ENCODE results near the gene FGG. TPM values are rescaled to one million over a fixed set of nuclear protein-coding genes. Genes with fewer than 3 reads are reported as not detected.

Gene FGG
- total and polyA plus RNA-seq, 2 donors (not counting 1 experiment from before 2014, with no cell fraction given), result not detected

DNA sequence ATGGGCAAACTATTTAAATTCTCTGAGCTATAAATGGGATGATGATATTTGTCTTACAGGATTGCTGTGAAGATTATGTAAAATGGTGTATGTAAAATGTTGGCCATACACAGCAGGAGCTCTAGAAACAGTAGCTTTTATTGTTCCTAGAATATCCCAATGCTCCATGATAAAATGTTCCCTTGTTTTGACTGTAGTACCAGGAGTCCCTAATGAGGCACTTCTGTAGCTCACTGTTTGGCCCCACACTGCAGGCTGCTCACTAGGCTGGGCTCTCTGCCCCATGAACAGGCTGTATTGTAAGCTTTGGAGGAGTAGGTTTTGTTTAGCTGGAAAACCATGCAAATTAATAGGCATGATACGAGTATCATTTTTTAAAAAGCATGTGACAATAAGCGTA, 18.6 kb downstream of the FGG start:
- Mint-ChIP-seq H3K9me3 (ENCODE audit: insufficient read depth) (no peaks in the 10 kb centered on the region), H3K4me1 (no peaks in the 10 kb centered on the region), H3K4me3 (no peak overlapping the region), H3K27ac (no peak overlapping the region), H3K27me3 (peaks cover 19% of the 10 kb centered on the region)
- Histone ChIP-seq H3K27me3 (replicated peaks in 1 of 4; ENCODE audit: control extremely low read depth in 1 of 4, control insufficient read depth in 3 of 4, insufficient read depth in 4 of 4, low read length in 3 of 4) (peaks cover 0 to 7% (median 2%) of the 10 kb centered on the region in 4 experiments), H4K20me1 (ENCODE audit: control insufficient read depth, insufficient read depth, low read length, poor library complexity, severe bottlenecking) (no peaks in the 10 kb centered on the region), H3K4me1 (ENCODE audit: control insufficient read depth in 2 of 2, insufficient read depth in 2 of 2, low read length in 2 of 2) (no peaks in the 10 kb centered on the region), H3K79me2 (ENCODE audit: control insufficient read depth, insufficient read depth, low read length) (no peaks in the 10 kb centered on the region), H3K9me3 (ENCODE audit: control extremely low read depth in 1 of 3, control insufficient read depth in 2 of 3, insufficient read depth in 1 of 3, low read length in 2 of 3) (no peaks in the 10 kb centered on the region), H3K4me2 (replicated peaks; ENCODE audit: low read depth, low read length, poor library complexity, severe bottlenecking) (no peak overlapping the region), H3K27ac (ENCODE audit: low read length in 2 of 2) (no peak overlapping the region), H2AFZ (ENCODE audit: insufficient read depth, low read depth, low read length, poor library complexity, severe bottlenecking) (no peak overlapping the region), H3K9ac (ENCODE audit: low read length) (no peak overlapping the region), H3K36me3 (replicated peaks in 1 of 2; ENCODE audit: control extremely low read depth in 1 of 2, control insufficient read depth in 1 of 2, extremely low read depth in 1 of 2, insufficient read depth in 2 of 2, low read length in 1 of 2) (no peaks in the 10 kb centered on the region), H3K4me3 (ENCODE audit: control extremely low read depth in 1 of 5, extremely low read depth in 1 of 5, insufficient read depth in 1 of 5, low read depth in 2 of 5, low read length in 4 of 5) (no peak overlapping the region)
- CTCF ChIA-PET, result no interaction called here
- intact Hi-C loops (cut with micrococcal nuclease), result no loop called here
- WGBS (ENCODE audit: insufficient coverage), result no CpG with 5 or more reads among the region's 2 CpGs
- no peak for ATAC-seq (ENCODE audit: low read depth)
- no peak for TF ChIP-seq EZH2 (IDR thresholded peaks at IDR 0.05; ENCODE audit: borderline replicate concordance, insufficient read depth, low read depth, low read length, poor library complexity, severe bottlenecking)
- TF ChIP-seq, protein P1, sequence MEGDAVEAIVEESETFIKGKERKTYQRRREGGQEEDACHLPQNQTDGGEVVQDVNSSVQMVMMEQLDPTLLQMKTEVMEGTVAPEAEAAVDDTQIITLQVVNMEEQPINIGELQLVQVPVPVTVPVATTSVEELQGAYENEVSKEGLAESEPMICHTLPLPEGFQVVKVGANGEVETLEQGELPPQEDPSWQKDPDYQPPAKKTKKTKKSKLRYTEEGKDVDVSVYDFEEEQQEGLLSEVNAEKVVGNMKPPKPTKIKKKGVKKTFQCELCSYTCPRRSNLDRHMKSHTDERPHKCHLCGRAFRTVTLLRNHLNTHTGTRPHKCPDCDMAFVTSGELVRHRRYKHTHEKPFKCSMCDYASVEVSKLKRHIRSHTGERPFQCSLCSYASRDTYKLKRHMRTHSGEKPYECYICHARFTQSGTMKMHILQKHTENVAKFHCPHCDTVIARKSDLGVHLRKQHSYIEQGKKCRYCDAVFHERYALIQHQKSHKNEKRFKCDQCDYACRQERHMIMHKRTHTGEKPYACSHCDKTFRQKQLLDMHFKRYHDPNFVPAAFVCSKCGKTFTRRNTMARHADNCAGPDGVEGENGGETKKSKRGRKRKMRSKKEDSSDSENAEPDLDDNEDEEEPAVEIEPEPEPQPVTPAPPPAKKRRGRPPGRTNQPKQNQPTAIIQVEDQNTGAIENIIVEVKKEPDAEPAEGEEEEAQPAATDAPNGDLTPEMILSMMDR (IDR thresholded peaks at IDR 0.05), result no peak
- POLR2A ChIA-PET, result no interaction called here
- no peak for DNase-seq

DNA sequence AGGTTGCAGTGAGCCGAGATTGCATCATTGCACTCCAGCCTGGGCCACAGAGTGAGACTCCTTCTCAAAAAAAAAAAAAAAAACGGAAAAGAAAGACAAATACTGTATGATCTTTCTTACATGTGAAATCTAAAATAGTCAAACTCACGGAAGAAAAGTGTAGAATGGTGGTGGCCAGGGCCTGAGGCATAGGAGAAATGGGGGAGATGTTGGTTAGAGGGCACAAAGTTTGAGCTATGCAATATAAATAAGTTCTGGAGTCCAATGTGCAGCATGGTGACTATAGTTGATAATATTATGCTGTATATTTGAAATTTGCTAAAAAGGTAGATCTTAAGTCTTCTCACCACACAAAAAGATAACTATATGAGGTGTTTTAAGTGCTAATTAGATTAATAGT, 20.6 kb downstream of the FGG start:
- WGBS (ENCODE audit: insufficient coverage), result 100% methylated on average over 1 of the region's 3 CpGs
- no peak overlapping the region for H3K4me2 ChIP-seq (replicated peaks; ENCODE audit: low read depth, low read length, poor library complexity, severe bottlenecking)
- H3K9me3 ChIP-seq (ENCODE audit: control extremely low read depth in 1 of 3, control insufficient read depth in 2 of 3, insufficient read depth in 1 of 3, low read length in 2 of 3), result no peaks in the 10 kb centered on the region
- H3K27me3 Mint-ChIP-seq, result peaks cover 23% of the 10 kb centered on the region
- H3K4me3 ChIP-seq (ENCODE audit: control extremely low read depth in 1 of 5, extremely low read depth in 1 of 5, insufficient read depth in 1 of 5, low read depth in 2 of 5, low read length in 4 of 5), result no peak overlapping the region
- no peak overlapping the region for H3K4me3 Mint-ChIP-seq
- no peak for ATAC-seq (ENCODE audit: low read depth)
- H3K79me2 ChIP-seq (ENCODE audit: control insufficient read depth, insufficient read depth, low read length), result no peaks in the 10 kb centered on the region
- H3K27ac Mint-ChIP-seq, result no peak overlapping the region
- DNase-seq, result no peak
- H2AFZ ChIP-seq (ENCODE audit: insufficient read depth, low read depth, low read length, poor library complexity, severe bottlenecking), result no peak overlapping the region
- H3K4me1 ChIP-seq (ENCODE audit: control insufficient read depth in 2 of 2, insufficient read depth in 2 of 2, low read length in 2 of 2), result no peaks in the 10 kb centered on the region
- H3K4me1 Mint-ChIP-seq, result no peaks in the 10 kb centered on the region
- CTCF ChIA-PET, result no interaction called here
- H3K9me3 Mint-ChIP-seq (ENCODE audit: insufficient read depth), result no peaks in the 10 kb centered on the region
- intact Hi-C loops (cut with micrococcal nuclease), result no loop called here
- H3K27me3 ChIP-seq (replicated peaks in 1 of 4; ENCODE audit: control extremely low read depth in 1 of 4, control insufficient read depth in 3 of 4, insufficient read depth in 4 of 4, low read length in 3 of 4), result peaks cover 0 to 6% (median 2%) of the 10 kb centered on the region in 4 experiments
- H3K9ac ChIP-seq (ENCODE audit: low read length), result no peak overlapping the region
- TF ChIP-seq, protein P1 (IDR thresholded peaks at IDR 0.05), result no peak
- TF ChIP-seq EZH2 (IDR thresholded peaks at IDR 0.05; ENCODE audit: borderline replicate concordance, insufficient read depth, low read depth, low read length, poor library complexity, severe bottlenecking), result no peak
- no peaks in the 10 kb centered on the region for H3K36me3 ChIP-seq (replicated peaks in 1 of 2; ENCODE audit: control extremely low read depth in 1 of 2, control insufficient read depth in 1 of 2, extremely low read depth in 1 of 2, insufficient read depth in 2 of 2, low read length in 1 of 2)
- no peaks in the 10 kb centered on the region for H4K20me1 ChIP-seq (ENCODE audit: control insufficient read depth, insufficient read depth, low read length, poor library complexity, severe bottlenecking)
- POLR2A ChIA-PET, result no interaction called here
- H3K27ac ChIP-seq (ENCODE audit: low read length in 2 of 2), result no peak overlapping the region

Measured in B cell (primary cell).